HG03460 (cell line): ENCODE measurements around the gene ADIRF.
"Not testable (repeated sequence)": the region's sequence is repeated elsewhere in the genome, so short reads cannot be mapped to it uniquely, and the experiment has no call there.

Experiments used
- ATAC-seq: cut with Tn5 transposase; IDR thresholded peaks from one replicate; pipeline ENCODE4 v1.9.1; 2021; ENCODE audit not compliant: unreplicated experiment

The ADIRF gene

GRCh38 chr10:86968271-86968993, at the start of gene ADIRF:
ADIRF (plus strand) TSS chr10:86968482; CDS start chr10:86968545, 63 bp downstream.
- ATAC-seq, result no peak

DNA sequence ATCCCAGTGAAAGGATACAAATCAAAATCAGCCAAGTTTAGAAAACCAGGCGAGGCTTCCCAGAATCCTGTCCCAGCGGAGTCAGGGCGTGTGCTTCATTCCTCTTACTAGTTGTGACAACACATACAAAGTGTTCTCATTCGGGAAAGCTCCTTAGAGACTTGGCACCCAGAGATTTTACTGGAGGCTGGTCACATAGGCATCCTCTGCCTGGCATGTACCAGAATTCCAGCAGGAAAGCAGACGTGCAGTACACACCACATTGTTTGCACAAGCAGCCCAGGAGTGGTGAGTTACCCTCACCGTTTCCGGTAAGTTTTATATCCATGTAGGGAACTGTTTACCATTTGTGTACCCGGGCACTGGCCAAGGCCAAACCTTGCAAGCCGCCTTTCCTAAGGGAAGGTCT, 45.7 kb upstream of the ADIRF start:
- ATAC-seq, result no peak

DNA sequence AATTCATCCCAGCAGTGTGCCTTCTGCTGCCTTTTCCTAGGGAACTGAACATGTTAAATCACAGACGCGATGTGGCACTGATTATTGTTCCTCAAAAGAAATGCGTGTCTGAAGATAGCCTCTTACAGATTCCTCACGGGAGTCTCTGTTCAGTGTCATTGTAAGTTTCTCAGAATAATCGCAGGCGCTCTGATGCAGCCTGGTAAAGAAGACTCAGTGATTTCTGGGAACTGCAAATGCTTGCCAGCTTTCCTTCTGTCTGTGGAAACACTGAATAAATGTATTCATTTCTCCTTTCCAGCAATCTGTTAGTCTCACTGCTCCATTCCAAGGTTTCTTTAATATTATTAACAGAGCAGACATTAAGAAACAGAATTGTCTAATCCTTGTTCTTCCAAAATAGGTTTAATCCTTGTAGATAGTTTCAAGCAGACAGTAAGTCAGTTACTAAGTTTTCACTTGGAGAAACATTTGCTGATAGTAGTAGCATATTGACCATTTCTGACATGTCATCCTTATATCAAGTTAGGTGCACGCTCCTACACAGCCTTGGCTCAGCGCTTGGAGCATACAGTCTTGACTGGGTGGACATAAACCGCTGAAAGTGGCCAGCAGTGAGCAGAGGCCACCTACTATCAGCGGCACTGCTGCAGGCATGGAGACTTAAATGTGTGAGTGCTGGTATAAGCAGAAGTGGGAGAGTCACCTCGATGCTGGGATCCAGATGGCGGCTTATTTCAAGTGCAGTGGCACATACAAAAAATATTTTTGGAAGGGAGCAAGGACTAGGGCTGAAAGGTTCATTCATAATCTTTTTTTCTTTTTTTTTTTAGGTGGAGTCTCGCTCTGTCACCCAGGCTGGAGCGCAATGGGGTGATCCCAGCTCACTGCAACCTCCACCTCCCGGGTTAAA, 38.6 kb upstream of the ADIRF start:
- no peak for ATAC-seq

- ATAC-seq, result no peak
These were observed 36.4 kb upstream of the ADIRF start for GRCh38 chr10:86931872-86932271.

DNA sequence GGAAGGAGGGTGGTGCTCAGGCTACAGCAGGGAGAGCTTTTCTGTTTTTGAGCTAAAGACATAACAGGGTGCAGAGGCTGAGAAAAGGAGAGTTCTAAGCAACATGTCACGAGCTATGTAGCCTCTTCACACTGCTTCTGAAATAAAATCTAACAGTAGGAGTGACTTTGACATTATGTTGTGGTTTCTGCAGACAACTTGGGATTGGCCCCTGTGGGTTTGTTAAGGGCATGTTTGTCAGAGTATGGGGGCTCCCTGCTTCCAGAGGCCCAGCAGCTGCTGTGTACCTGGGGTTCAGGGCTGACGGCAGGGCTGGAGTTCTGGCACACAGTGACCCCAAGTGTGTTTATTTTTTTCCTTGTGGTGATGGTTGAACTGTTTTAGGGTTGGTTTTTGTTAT, 35.6 kb upstream of the ADIRF start:
- no peak for ATAC-seq

DNA sequence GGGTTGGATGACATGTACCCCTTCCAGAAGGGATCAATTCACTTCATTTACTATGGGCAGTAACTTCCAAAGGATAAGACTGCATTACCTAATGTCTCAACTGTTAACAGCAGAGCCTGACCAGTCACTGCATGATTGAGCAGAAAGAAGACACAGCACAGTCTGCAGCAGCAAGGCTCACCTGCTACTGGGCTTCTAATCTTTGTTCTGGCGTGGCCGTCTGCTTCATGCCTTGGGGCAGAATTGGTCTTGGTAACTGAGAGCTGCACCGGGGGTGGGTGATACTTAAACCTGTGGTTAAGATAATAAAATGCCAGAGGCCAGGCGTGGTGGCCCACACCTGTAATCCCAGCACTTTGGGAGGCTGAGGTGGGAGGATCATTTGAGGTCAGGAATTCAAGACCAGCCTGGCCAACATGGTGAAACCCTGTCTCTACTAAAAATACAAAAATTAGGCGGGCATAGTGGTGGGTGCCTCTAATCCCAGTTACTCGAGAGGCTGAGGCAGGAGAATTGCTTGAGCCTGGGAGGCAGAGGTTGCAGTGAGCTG, 34.0 kb upstream of the ADIRF start:
- ATAC-seq, result not testable (repeated sequence)

DNA sequence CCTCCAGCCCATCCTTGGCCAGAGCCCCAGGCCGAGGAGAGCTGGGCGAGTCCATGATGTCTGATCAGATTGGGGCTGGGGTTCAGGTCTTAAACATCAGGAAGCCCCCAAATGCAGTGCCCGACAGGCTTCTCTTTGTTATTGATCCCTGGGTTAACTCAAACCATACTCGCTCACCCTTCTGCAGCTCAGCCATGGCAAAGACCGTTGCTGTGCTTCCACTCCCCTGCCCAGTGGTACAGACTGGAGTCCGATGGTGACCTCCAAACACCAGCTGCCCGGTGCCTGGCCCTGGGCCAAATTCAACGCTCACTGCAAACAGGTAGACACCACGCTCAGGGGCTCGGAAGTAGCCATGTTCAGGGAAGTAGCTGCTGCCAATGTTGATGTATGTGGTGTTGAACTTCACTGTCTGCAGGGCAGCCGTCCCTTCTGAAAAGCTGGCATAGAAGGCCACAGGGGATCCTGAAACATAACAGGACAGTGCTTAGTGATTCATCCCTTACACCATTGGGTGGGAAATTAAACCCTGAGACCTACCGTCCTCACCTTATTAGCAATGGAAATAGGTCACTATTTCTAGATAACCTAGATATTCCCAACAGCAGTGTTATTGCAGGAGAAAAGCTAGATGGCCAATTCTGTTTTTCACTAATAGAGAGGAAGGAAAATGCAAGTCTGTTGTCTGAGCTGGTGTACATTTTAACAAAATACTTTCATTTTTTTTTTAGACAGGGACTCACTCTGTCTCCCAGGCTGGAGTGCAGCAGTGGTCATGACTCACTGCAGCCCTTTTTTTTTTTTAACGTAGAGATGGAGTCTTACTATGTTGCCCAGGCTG, 31.4 kb upstream of the ADIRF start:
- no peak for ATAC-seq

DNA sequence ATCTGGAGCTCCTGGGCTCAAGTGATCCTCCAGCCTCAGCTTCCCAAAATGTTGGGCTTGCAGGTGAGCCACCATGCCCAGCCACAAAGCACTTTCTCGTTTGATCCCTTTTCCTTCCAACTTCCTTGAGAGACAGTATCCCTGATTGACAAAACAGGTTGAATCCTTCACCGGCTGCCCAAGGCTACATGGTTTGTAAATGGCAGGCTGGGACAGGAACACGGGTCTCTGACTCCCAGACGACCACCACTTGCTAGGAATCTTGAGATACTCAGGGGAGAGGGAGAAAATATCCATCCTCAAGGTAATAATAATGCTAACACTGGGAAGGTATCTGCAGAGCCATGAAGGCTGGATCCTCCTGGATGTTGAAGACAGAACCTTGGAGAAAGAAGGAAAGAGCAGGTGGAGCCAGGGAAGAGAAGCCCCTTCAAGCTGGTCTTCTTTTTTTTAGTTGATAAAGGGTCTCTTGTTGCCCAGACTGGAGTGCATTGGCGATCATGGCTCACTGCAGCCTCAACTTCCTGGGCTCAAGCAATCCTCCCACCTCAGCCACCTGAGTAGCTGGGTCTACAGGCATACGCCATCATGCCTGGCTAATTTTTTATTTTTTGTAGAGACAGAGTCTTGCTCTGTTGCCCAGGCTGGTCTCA, 30.7 kb upstream of the ADIRF start:
- no peak for ATAC-seq

DNA sequence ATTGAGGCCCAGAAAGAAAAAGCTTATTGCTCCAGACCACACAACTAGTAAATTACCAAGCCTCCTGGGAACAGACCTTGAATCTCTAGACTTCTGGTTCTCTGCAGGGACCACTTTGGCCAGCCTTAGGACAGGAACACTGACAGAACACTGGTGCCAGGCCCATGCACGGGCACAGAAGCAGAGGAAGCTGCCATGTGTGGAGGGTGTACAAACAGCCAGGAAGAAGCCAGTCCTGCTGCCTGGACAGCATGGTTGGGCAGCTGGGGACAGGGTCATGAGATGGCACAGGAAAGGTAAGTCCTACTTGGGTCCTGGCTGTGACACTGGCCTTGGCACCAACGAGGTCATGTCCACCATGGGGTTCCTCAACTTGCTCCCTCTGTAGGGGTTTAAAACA, 30.0 kb upstream of the ADIRF start:
- ATAC-seq, result no peak

DNA sequence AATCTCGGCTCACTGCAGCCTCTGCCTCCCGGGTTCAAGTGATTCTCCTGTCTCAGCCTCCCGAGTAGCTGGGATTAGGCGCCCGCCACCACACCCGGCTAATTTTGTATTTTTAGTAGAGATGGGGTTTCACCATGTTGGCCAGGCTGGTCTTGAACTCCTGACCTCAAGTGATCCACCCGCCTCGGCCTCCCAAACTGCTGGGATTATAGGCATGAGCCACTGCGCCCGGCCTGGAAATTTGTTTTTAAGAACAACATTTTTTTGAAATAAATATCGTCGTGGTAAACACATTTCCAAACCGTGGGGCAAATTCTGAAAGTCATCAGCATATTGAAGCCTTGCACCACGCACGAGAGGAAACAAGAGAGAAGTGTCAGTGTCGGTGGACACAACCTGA, 28.2 kb upstream of the ADIRF start:
- ATAC-seq, result not testable (repeated sequence)

DNA sequence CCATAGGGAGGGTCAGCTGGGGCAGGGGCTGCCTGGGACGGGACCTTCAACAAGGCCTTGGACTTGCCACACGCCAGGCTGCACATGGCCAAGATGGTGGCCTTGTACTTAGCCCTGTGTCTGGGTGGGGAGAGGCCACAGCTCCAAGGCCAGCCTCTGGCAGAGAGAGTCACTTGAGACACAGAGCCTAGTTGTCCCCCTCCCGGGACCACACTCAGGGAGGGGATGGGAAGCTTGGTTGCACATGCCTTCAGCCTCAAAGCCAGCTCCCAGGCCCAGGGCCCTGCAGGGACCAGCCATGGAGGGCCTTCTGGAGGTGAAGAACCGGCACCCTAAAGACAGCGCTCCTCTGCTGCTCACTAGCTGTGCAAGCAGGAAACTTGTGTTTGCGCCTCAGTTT, 27.6 kb upstream of the ADIRF start:
- no peak for ATAC-seq

GRCh38 chr10:86941426-86941825, 26.9 kb upstream of the ADIRF start:
- no peak for ATAC-seq

DNA sequence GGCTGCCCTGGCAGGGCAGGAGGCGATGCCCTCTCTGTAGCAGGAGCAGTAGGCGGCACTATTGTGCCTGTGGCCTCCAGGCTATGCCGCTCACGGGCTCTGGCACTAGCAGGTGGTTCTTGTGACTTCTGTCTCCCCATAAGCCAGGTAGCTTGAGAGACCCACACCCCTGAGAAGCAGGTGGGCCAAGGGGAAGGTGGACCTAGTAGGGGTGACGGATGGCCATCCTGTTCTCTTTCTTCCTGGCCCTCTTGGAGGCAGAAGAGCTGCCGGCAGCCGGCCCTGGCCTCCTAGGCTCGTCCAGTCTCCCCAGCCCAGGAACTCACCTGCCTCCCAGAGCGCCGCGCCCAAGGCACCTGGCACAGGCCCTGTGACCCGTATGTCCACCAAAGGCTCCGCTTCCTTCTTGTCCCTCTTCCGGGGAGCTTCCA, 26.3 kb upstream of the ADIRF start:
- no peak for ATAC-seq

DNA sequence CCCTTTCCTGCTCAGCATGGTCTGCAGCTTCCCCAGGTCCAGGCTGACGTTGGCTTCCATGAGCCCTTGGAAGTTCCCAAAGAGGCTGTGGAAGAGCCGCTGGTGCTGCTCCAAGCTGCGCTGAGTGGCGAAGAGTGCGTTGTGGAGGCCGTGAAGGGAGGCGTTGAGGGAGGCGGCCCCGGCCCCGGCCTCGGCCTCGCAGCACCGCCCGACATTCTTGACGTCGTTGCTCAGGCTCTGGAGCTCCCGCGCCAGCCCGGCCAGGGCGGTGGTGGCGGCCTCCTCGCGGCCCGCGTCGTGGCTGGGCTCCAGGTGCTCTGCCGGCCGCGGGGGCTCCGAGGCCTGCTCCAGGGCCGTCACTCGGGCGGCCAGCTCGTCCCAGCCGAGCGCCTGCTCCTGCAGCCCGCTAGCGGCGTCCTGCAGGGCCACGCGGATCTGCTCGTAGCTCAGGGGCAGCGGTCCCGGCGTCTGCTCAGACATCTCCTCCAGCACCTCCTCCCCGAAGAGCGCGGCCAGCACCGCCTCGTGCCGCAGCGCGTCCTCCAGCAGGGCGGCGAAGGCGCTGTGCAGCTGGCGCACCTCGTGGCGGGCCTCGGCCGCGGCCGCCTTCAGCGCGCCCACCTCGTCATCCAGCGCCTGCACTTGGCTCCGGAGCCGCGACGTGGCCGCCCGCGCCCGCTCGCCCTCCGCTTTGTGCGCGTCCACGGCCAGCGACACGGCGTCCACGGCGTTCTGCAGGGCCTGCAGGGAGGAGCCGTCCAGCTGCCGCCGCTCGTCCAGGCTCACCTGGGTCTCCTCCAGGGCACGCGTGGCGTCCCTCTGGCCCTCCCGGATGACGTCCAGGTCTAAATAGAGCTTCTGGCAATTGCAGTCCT, 25.6 kb upstream of the ADIRF start:
- ATAC-seq, result no peak

GRCh38 chr10:86943316-86944030, 24.8 kb upstream of the ADIRF start:
- ATAC-seq, result no peak

GRCh38 chr10:86944031-86944419, 24.3 kb upstream of the ADIRF start:
- no peak for ATAC-seq

GRCh38 chr10:86944471-86944870, 23.8 kb upstream of the ADIRF start:
- ATAC-seq, result no peak

- ATAC-seq, result no peak
These were observed 23.4 kb upstream of the ADIRF start for GRCh38 chr10:86944907-86945306.
